NCI-H526 treated with DMSO at 0.1 percent for 48 hours (cell line): Measurements from ENCODE around the gene STRIP1.

Experiments
- DNase-seq: peaks from one replicate; lab custom pipeline; 2025; lab: John Stamatoyannopoulos, UW

The STRIP1 gene

GRCh38 chr1:110049801-110050601 is 15.6 kb downstream of the STRIP1 start:
- DNase-seq, result no peak

DNA sequence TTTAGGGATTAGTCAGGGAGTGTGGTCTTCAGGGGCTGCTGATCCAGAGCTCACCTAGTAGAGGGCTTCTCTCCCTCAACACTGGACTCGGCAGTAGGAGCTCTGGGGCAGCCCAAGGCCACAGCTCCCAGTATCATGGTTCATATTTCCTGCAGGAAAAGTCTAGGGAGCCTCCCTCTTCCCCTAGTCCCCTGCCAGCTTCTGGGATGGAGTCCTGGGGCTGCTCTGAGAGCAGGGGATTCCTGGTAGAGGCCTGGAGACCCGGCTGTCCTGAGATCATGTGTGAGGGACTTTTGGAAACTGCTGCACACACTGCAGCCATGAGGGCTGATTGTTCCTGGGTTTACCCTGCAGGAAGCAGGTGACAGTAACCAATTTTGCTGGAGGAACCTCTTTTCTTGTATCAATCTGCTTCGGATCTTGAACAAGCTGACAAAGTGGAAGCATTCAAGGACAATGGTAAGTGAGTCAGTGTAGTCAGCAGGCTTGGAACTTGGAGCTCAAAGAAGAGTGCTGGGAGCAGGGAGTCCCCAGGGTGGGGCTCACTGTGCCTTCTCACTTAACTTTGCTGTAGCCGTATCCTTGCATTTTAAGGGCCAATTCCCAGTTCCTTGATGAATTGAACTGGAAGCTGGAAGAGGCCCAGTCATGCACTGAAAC is 16.3 kb downstream of the STRIP1 start:
- DNase-seq, result no peak

- DNase-seq, result no peak
Measured at GRCh38 chr1:110051262-110051648, 16.8 kb downstream of the STRIP1 start.

- no peak for DNase-seq
Measured at GRCh38 chr1:110053552-110054428, 19.4 kb downstream of the STRIP1 start.

DNA sequence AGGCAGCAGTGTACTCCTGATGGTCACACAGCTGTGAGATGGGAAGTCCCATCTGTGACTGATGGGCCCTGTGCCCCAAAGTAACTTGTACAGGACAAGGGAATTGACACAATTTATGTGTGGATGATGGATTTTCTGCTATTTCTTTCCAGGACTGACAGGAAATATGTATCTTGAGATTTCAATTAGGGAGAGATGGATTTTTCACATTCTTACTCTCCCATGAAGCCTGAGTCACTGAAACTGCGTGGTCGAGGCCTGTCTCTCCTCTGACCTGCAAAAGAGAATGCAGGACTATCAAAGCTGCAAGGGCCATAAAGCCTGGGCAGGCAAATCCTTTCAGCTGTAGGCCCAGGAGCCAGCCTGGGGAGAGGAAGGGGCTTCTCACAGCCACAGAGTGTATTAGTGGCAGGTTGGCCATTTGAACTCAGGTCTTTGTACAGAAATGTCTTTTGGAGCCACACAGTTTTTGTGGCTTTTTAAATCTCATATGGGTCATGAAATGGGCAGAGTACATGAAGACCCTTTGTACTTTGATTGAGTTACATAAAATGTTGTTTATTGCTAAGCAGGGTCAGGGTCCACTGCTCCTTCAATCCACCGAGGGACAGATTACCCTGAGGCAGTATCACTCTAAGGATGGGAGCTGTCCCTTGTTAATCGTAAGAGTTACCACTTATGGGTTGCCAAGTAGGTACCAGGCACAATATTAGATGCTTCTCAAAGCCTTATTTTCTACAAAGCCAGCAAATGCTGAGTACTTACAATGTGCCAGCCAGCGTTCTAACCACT is 21.3 kb downstream of the STRIP1 start:
- DNase-seq, result no peak

DNA sequence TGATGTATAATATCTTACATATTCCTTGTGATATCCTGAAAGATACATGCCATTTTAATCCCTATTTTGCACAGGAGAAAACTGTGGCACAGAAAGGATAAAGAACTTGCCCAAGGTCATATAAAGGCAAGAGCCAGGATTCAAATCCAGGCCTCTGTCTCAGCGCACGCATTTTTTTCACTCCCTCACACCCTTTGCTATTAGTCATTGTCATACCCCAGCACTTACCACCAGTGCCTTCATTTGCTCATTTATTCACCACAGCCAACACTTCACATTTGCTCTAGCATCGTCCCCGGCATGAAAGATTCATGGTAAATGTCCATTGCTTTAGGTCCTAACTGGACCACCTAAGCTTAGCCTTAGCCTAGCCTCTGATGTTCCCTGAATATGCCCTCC is 21.9 kb downstream of the STRIP1 start:
- no peak for DNase-seq

- no peak for DNase-seq
Measured at GRCh38 chr1:110056776-110057175, 22.4 kb downstream of the STRIP1 start.

DNA sequence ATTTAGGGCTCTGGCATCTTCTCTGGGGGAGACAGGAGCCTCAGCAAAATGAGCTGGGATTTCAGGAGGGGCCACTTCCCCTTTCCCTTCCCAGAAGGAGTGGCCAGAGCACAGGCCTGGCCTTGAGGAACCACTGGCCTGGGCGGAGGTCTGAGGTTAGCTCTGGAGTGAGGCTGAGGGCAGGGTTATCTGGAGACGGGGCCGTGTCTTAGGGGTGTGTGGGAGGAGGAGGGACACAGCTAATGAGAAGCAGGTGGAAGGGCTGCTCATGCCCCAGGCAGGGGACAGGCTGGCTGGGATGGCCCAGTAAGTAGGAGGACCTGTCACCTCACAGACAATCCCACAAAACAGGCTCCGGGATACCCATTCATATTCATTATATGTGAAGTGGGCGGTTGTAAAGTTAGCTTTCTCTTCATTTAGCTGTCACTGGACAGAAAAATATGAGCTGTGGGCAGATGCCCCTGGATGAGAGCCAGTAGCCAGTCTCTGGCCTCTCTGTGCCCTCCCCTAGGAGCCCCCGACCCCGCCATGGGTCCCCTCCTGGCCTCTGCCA is 23.6 kb downstream of the STRIP1 start:
- DNase-seq, result no peak

GRCh38 chr1:110058591-110058990 is 24.2 kb downstream of the STRIP1 start:
- no peak for DNase-seq

DNA sequence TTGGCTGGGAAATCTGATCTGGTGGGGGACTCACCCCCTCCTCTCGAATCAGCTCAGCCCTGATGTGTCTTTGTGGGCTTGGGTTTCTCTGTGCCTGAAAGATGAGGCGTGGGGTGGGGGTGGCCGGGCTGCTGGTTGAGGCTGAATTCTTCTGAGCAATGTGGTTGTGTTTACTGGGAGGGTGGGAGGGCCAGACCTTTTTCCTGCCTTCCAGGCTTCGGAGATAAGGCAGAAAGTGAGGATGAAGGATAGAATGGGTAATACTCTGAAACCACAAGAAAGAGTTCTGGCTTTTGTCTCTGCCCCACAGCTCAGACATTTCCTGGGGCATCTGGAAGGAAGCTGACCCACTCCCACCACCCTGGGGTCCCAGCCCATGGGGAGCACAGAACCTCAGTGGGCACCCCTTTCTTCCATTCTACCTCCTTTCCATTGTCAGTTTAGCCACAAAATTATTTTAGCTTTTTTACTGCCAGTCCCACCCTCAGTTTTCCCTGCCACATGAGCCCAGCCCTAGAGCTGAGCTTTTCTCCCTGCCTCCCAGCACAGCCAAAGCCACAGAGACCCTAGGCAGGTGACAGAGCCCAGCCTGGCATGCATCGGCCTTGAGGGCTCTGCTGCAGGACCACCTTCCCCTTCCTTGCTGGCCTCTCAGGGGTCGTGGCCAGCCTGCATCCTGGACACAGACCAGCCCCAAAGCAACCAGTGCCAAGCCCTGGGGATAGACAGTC is 24.9 kb downstream of the STRIP1 start:
- no peak for DNase-seq

GRCh38 chr1:110060034-110060661 is 25.7 kb downstream of the STRIP1 start:
- DNase-seq, result no peak

- no peak for DNase-seq
Measured at GRCh38 chr1:110060662-110061060, 26.2 kb downstream of the STRIP1 start.

DNA sequence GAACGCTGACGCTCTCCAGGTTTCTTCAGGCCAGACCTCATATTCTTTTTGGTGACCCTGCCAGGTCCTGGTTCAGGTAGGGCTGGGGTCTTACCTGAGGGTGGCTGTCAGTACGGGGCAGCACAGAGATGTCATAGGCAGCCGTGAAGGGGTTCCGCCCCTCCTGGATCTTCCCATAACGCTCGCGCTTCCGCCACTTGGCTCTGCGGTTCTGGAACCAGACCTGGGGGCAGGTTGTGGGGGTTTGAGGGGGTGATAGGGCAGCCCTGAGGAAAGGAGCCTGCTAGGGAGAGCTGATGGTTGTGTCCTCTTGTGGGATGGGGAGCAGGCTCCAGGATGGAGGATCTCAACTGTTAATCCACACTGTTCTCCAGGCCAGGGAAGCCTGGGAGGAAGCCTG is 26.9 kb downstream of the STRIP1 start:
- no peak for DNase-seq

- no peak for DNase-seq
Measured at GRCh38 chr1:110062612-110063011, 28.2 kb downstream of the STRIP1 start.

DNA sequence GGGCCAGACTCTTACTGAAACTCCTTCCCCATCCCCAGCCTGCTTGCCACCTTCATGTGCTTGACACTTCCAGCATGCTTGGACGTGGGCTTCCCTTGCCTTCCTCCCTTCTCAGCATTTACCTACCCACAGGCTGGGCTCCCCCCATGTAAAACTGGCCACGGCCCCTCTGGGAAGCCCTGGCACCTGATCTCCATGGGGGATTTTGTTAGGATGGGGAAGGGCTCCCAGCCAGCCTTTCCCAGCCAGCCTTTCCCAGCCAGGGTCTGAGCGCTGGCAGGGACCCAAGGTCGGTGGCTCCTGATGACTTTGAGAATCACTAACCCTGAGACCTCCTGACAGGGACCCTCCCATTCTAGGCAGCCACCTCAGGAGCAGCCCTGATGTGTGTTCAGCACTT is 29.4 kb downstream of the STRIP1 start:
- no peak for DNase-seq

GRCh38 chr1:110064576-110065337 is 30.3 kb downstream of the STRIP1 start:
- DNase-seq, result no peak

GRCh38 chr1:110065841-110066240 is 31.4 kb downstream of the STRIP1 start:
- no peak for DNase-seq

DNA sequence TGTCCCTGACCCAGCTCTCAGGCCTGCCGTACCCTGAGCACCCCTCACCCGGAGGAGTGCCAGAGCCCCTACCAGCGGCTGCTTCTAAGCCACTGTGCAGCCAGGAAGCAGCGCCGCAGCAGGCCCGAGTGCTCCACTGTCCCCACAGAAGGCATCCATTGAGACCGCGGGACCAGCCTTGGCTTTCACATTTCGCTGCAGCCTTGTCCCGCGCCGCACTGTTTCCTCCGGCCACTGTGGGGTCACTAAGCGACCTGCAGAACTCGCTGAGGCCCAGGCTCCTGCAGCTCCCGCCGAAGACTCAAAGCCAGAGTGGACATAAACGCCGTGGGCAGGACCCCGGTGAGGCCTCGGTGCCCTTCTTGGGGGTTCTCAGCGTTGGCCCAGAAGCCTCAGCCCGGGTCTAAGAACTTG is 33.1 kb downstream of the STRIP1 start:
- DNase-seq, result no peak

DNA sequence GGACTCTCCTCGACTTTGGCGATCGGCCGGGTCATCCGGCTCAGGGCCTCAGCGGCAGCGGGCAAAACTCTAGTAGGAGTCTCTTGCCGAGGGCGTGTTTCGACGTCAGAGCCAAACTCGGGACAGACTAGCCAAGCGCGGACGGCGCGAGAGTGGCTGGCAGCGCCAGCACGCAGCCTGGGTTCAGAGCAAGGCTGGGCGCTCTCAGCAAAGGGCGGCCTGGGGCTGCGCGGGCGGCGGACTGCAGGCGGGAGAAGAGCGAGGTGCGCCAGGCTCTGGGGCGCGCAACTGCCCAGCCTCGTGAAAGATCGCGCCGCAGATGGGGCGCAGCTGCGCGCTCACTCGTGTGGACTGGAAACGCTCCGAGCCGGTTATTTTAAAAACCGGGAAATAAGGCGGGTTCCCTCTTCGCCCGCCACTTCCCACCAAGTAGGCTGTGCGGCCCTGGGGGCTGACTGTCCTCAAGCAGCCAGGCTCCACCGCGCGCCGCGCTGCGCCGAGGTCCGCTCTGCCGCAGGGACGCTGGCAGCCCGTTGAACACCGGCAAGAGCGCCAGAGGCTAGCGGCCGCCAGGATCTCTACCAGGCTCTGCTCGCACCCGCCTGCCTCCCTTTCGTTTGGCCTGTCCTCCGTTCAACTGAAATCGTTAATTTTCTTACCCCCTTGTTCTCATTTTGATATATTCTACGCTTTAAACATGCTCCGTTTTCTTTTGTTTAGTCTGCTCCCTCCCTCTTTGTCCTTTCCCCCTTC is 33.6 kb downstream of the STRIP1 start:
- DNase-seq, result no peak
